ES-I3 (cell line): ENCODE measurements around the gene SSC5D.
A peak's percentile ranks its signal among the peaks of the same experiment; 100 is the strongest.

Source experiments
- H3K36me3 ChIP-seq: 2 replicates; pipeline ENCODE4 v1.6.1; 2013; ENCODE audit warnings: mild to moderate bottlenecking, low read length, control low read depth, moderate library complexity; ENCODE audit not compliant: insufficient read depth
- H3K4me1 ChIP-seq: 2 replicates; pipeline ENCODE4 v1.6.1; 2013; ENCODE audit warnings: mild to moderate bottlenecking, control low read depth, low read length; ENCODE audit not compliant: insufficient read depth
- H3K9ac ChIP-seq: 2 replicates; pipeline ENCODE4 v1.6.1; 2013; ENCODE audit warnings: low read depth, mild to moderate bottlenecking, low read length, moderate library complexity
- H3K9me3 ChIP-seq: 2 replicates; pipeline ENCODE4 v1.6.1; 2013; ENCODE audit warnings: mild to moderate bottlenecking, low read length, moderate library complexity; ENCODE audit not compliant: control insufficient read depth, insufficient read depth

The SSC5D gene

GRCh38 chr19:55474269-55475265 is 13.7 kb upstream of the SSC5D start:
- no peak overlapping the region for H3K9ac ChIP-seq

GRCh38 chr19:55476100-55476775 is 12.0 kb upstream of the SSC5D start, which contains the start of gene ZNF628:
Gene ZNF628 (plus strand): TSS chr19:55476617. CDS start chr19:55479911, 3,294 bp downstream.
- peaks cover 14% of the 10 kb centered on the region; the same call in 1 of the 2 replicates for H3K4me1 ChIP-seq

More at GRCh38 chr19:55474269-55475265, 13.7 kb upstream of the SSC5D start:
- no peaks in the 10 kb centered on the region for H3K36me3 ChIP-seq
- H3K4me1 ChIP-seq: peaks cover 14% of the 10 kb centered on the region; the same call in 1 of the 2 replicates
- no peaks in the 10 kb centered on the region for H3K9me3 ChIP-seq

GRCh38 chr19:55477905-55478304 is 10.3 kb upstream of the SSC5D start:
- Histone ChIP-seq H3K36me3 (no peaks in the 10 kb centered on the region), H3K9me3 (no peaks in the 10 kb centered on the region), H3K4me1 (peaks cover 13% of the 10 kb centered on the region; the same call in 1 of the 2 replicates), H3K9ac (no peak overlapping the region)

More at GRCh38 chr19:55476100-55476775, 12.0 kb upstream of the SSC5D start, which contains the start of gene ZNF628:
- H3K36me3 ChIP-seq: no peaks in the 10 kb centered on the region
- H3K9me3 ChIP-seq: no peaks in the 10 kb centered on the region
- H3K9ac ChIP-seq: peak within 1 kb of the TSS; percentile 99

GRCh38 chr19:55478364-55478763 is 9.9 kb upstream of the SSC5D start:
- H3K36me3 ChIP-seq: no peaks in the 10 kb centered on the region
- no peaks in the 10 kb centered on the region for H3K9me3 ChIP-seq
- peaks cover 8% of the 10 kb centered on the region; the same call in 1 of the 2 replicates for H3K4me1 ChIP-seq
- no peak overlapping the region for H3K9ac ChIP-seq

GRCh38 chr19:55479045-55479444 is 9.2 kb upstream of the SSC5D start:
- no peaks in the 10 kb centered on the region for H3K36me3 ChIP-seq
- peaks cover 3% of the 10 kb centered on the region; the same call in 1 of the 2 replicates for H3K4me1 ChIP-seq
- H3K9me3 ChIP-seq: no peaks in the 10 kb centered on the region
- no peak overlapping the region for H3K9ac ChIP-seq

- Histone ChIP-seq H3K9me3 (no peaks in the 10 kb centered on the region), H3K9ac (no peak overlapping the region), H3K4me1 (peaks cover 4% of the 10 kb centered on the region; the same call in 1 of the 2 replicates), H3K36me3 (no peaks in the 10 kb centered on the region)
These were observed 8.6 kb upstream of the SSC5D start for GRCh38 chr19:55479451-55480230.

- Histone ChIP-seq H3K4me1 (peaks cover 4% of the 10 kb centered on the region; the same call in 1 of the 2 replicates), H3K36me3 (no peaks in the 10 kb centered on the region), H3K9ac (no peak overlapping the region), H3K9me3 (no peaks in the 10 kb centered on the region)
These were observed 7.0 kb upstream of the SSC5D start for GRCh38 chr19:55481148-55481793.

GRCh38 chr19:55481794-55482155 is 6.5 kb upstream of the SSC5D start:
- H3K9me3 ChIP-seq: no peaks in the 10 kb centered on the region
- H3K9ac ChIP-seq: no peak overlapping the region
- H3K4me1 ChIP-seq: peaks cover 5% of the 10 kb centered on the region; the same call in 1 of the 2 replicates
- H3K36me3 ChIP-seq: no peaks in the 10 kb centered on the region

- no peak overlapping the region; the same call in 1 of the 2 replicates for H3K9ac ChIP-seq
- no peaks in the 10 kb centered on the region for H3K36me3 ChIP-seq
- peaks cover 11% of the 10 kb centered on the region; the same call in 1 of the 2 replicates for H3K4me1 ChIP-seq
- no peaks in the 10 kb centered on the region for H3K9me3 ChIP-seq
These were observed 5.9 kb upstream of the SSC5D start for GRCh38 chr19:55482156-55482961.

GRCh38 chr19:55482967-55483705 is 5.1 kb upstream of the SSC5D start:
- peaks cover 11% of the 10 kb centered on the region; the same call in 1 of the 2 replicates for H3K4me1 ChIP-seq
- no peak overlapping the region for H3K9ac ChIP-seq
- no peaks in the 10 kb centered on the region for H3K9me3 ChIP-seq
- H3K36me3 ChIP-seq: no peaks in the 10 kb centered on the region

GRCh38 chr19:55483706-55484592 is 4.3 kb upstream of the SSC5D start:
- Histone ChIP-seq H3K9me3 (no peaks in the 10 kb centered on the region), H3K9ac (peak overlapping the region; percentile 83), H3K36me3 (no peaks in the 10 kb centered on the region), H3K4me1 (peaks cover 11% of the 10 kb centered on the region; the same call in 1 of the 2 replicates)
